BJ (cell line): Measurements from ENCODE around the gene BMF. TPM values are rescaled to one million over a fixed set of nuclear protein-coding genes. Genes with fewer than 3 reads are reported as not detected.

Experiments
- CTCF ChIA-PET: fragments of 350-600 bp; formaldehyde crosslinking; extraction: SDS; loops from one replicate; lab custom pipeline; 2021; ENCODE audit warnings: antibody characterized with exemption, inconsistent platforms; lab: Yijun Ruan, JAX
- POLR2A ChIA-PET: fragments of 300-600 bp; sonication (Branson Sonifier 250); formaldehyde crosslinking; extraction: SDS; loops from one replicate; lab custom pipeline; 2021; ENCODE audit warnings: antibody characterized with exemption; lab: Charles Lee
- DNase-seq: peaks from one replicate; pipeline ENCODE4 v3.0.0-alpha.2; 2011; ENCODE audit warnings: low read depth
- H3K27me3 ChIP-seq: 2 replicates; pipeline ENCODE4 v1.6.0; 2011; ENCODE audit warnings: low read length; ENCODE audit not compliant: control insufficient read depth, insufficient read depth
- H3K36me3 ChIP-seq: 2 replicates; pipeline ENCODE4 v1.5.1; 2011; ENCODE audit warnings: low read length; ENCODE audit not compliant: control insufficient read depth, insufficient read depth
- H3K4me3 ChIP-seq: 2 replicates; pipeline ENCODE4 v1.5.1; 2011; ENCODE audit warnings: low read depth, mild to moderate bottlenecking, control low read depth, low read length
- polyA plus RNA-seq: library from polyadenylated mRNA; depleted of rRNA; stranded (reverse); fragments of >200 nt; gene quantifications from 2 replicates; pipeline ENCODE4 v1.2.3, GENCODE V29; 2011
- TF ChIP-seq, protein P1 (sequence below): IDR thresholded peaks from 2 replicates; pipeline ENCODE4 v1.5.1; 2011; ENCODE audit warnings: low read depth, mild to moderate bottlenecking, control low read depth, inconsistent platforms, low read length, moderate library complexity; ENCODE audit not compliant: insufficient read depth

The BMF gene
- polyA plus RNA-seq, 1 experiment, result 8.3 TPM

DNA sequence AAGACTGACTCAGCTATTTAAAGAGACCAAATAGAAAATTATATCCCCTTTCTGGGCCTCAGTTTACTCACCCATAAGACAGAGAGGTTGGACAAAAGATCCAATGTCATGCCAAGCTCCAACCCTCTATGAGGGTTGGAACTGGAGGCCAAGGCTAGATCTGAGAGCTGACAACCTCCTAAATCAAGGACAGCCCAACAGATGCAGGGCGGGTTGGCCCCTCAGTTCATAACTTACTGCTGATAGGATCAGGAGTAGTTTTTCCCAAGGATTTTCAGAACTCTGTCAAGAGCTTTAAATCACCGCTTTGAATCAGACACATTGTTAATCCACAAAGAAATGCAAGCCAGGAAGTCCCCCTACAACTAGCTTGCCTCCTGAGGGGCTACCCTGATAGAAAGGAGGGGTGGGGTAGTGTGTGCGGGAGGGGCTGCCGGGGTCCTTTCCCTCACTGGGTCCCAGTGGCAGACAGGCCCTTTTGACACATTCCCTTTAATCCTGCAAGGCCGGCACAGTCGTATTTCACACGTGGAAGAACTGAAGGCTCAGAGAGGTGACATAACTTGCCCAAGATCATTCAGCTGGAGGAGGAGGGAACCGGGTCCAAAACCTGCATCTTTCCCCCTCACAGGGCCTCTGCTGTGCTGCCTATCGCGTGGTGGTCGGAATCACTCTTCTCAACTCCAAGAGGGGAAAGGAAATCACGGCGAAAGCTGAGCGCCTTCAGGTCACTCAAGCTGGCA is 21.4 kb downstream of the BMF start:
- CTCF ChIA-PET, result interaction anchor here (0.9 to 7.8 kb wide), 4 partner anchors 15 to 42 kb away, joined by 3 to 52 read pairs (median 6); no protein-coding TSS in a partner anchor

DNA sequence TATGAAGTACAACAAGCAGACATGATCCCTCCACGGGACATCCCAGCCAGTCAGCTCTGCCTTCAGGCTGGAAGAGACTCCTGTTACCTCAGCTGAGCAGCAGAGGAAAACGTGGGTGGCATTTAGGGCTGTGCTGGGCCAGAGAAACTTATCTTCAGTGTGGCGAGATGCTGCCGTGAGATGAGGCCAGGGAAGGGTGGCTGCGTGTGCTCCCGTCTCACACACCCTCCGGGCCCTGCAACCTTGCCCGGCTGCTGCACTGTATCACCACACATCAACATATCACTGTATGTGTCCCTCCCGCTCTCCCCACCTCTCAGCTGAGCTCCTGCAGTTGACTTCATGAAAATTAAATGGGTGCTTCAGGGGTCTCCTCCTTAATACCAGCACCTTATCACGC is 23.4 kb downstream of the BMF start:
- H3K27me3 ChIP-seq, result no peaks in the 10 kb centered on the region
- no peak for DNase-seq
- ChIA-PET POLR2A (no interaction called here), CTCF (interaction anchor here (0.6 to 2.3 kb wide), 3 partner anchors 13 to 19 kb away, joined by 4 to 10 read pairs (median 4); no protein-coding TSS in a partner anchor)
- TF ChIP-seq, protein P1, sequence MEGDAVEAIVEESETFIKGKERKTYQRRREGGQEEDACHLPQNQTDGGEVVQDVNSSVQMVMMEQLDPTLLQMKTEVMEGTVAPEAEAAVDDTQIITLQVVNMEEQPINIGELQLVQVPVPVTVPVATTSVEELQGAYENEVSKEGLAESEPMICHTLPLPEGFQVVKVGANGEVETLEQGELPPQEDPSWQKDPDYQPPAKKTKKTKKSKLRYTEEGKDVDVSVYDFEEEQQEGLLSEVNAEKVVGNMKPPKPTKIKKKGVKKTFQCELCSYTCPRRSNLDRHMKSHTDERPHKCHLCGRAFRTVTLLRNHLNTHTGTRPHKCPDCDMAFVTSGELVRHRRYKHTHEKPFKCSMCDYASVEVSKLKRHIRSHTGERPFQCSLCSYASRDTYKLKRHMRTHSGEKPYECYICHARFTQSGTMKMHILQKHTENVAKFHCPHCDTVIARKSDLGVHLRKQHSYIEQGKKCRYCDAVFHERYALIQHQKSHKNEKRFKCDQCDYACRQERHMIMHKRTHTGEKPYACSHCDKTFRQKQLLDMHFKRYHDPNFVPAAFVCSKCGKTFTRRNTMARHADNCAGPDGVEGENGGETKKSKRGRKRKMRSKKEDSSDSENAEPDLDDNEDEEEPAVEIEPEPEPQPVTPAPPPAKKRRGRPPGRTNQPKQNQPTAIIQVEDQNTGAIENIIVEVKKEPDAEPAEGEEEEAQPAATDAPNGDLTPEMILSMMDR, result no peak
- no peak overlapping the region for H3K4me3 ChIP-seq
- H3K36me3 ChIP-seq, result no peaks in the 10 kb centered on the region; the same call in 1 of the 2 replicates

More for the DNA sequence above, 21.4 kb downstream of the BMF start:
- peaks cover 5% of the 10 kb centered on the region for H3K36me3 ChIP-seq
- POLR2A ChIA-PET, result interaction anchor here (0.6 kb wide), 1 partner anchor 12 kb away, joined by 11 read pairs; no protein-coding TSS in a partner anchor
- no peak overlapping the region for H3K4me3 ChIP-seq
- no peak for DNase-seq
- no peaks in the 10 kb centered on the region for H3K27me3 ChIP-seq
- TF ChIP-seq, protein P1, result no peak

DNA sequence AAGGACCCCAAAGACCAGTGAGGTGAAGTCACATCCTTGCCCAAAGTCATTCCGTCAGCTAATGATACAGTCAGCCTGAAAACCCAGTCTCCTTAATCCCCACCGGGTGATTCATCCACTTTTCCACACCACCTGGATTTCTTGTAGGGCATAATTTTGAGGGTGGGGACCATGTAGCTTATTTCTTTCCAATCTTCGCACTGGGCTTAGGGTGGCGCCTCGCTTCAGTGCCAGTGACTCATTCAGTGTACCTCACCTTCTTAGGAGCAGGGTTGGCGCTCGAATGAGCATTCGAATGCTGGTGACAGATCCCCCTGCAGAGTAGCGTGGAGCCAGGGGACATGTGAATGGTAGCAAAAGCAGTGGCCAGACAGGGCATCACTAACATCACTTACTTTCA is 24.0 kb downstream of the BMF start:
- Histone ChIP-seq H3K4me3 (no peak overlapping the region), H3K27me3 (no peaks in the 10 kb centered on the region), H3K36me3 (no peaks in the 10 kb centered on the region)
- ChIA-PET CTCF (interaction anchor here (0.6 to 2.3 kb wide), 3 partner anchors 13 to 20 kb away, joined by 4 to 10 read pairs (median 4); no protein-coding TSS in a partner anchor), POLR2A (no interaction called here)
- TF ChIP-seq, protein P1, result no peak
- no peak for DNase-seq

DNA sequence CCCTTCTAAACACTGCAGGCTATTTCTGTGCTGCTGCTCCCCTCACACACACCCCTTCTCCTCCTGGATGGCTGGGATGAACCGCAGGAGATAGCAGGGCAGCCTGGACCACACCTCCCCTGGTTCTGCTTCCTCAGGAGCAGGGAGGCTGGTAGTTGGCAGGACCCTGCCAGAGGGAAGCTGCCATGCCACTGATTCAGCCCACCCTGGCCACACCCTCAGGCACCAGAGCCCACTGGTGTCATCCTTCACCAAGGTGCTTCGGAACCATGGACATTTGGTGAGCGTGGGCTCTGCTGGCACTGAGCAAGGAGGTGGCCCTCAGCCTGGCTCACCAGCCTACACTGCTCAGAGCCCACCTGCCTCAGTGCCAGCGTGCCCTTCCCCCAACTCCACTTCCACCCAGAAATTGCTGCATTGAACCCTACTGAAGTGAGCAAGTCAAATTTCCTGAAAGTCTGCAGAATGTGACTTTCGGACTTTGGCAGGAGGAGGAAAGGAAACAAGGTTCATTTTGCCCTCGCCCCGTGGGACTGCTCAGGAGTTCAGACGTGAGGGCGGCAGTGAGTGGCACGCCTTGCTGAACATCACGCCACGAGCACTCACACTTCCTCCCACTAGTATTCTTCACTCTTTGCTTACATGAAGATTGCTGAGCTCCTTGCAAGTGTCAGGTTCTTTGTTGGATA is 26.3 kb downstream of the BMF start:
- H3K4me3 ChIP-seq, result no peak overlapping the region
- DNase-seq, result no peak
- H3K36me3 ChIP-seq, result no peaks in the 10 kb centered on the region
- ChIA-PET CTCF (interaction anchor here (0.8 to 2.1 kb wide), 2 partner anchors 22 to 37 kb away, joined by 3 to 10 read pairs; no protein-coding TSS in a partner anchor), POLR2A (no interaction called here)
- H3K27me3 ChIP-seq, result no peaks in the 10 kb centered on the region
- TF ChIP-seq, protein P1, result no peak

DNA sequence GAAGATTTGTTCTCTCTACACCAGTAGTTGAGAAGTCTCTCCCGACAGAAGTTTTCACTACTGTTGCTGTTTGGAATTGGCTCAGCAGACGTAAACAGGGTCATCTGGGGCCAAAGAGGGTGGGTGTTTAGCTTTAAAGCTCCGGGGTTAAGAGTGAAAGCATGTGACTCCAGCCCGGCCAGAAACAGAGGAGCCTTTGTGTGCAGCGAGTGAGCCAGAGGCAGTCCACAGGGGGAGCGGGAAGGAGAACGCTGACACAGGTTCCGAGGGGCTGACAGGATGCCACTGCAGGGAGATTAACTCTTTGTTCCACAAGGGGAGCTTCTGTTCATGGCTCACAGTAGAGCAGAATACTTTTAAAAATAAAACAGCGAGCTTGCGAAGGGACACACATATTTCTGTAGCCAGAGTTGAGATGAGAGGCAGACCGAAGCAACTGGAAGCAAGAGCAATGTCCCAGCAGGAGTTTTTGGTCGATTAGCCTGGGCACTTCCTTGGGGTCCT is 26.9 kb downstream of the BMF start:
- Histone ChIP-seq H3K4me3 (no peak overlapping the region), H3K36me3 (no peaks in the 10 kb centered on the region), H3K27me3 (no peaks in the 10 kb centered on the region)
- TF ChIP-seq, protein P1, result 0 out of 2 replicates have a peak, but pooled peaks have one; percentile 12
- ChIA-PET CTCF (interaction anchor here (0.8 to 2.1 kb wide), 2 partner anchors 23 to 36 kb away, joined by 3 to 10 read pairs; no protein-coding TSS in a partner anchor), POLR2A (no interaction called here)
- DNase-seq, result no peak
